GM12878 (cell line): Measurements from ENCODE around the gene DNAAF1.

ENCODE experiments used
- EZH2 ChIP-seq: IDR thresholded peaks from 2 replicates; pipeline ENCODE4 v1.6.1; 2012; ENCODE audit warnings: low read depth, mild to moderate bottlenecking, control low read depth, inconsistent platforms, low read length, borderline replicate concordance; ENCODE audit not compliant: control insufficient read depth
- HDAC2 ChIP-seq: fragments of 200-600 bp; sonication (generic); IDR thresholded peaks from 2 replicates; pipeline ENCODE4 v1.6.1; 2017
- MYC ChIP-seq: IDR thresholded peaks from 2 replicates; pipeline ENCODE4 v1.6.1; 2011; ENCODE audit warnings: mild to moderate bottlenecking, low read length, moderate library complexity, inconsistent platforms; ENCODE audit not compliant: insufficient read depth, insufficient replicate concordance, insufficient read length, severe bottlenecking
- NR2C2 ChIP-seq: IDR thresholded peaks from 2 replicates; pipeline ENCODE4 v1.6.1; 2011; ENCODE audit warnings: borderline replicate concordance, low read depth; ENCODE audit not compliant: control insufficient read depth, insufficient read length
- RFX5 ChIP-seq: IDR thresholded peaks from 2 replicates; pipeline ENCODE4 v1.6.1; 2011; ENCODE audit warnings: low read depth, low read length, improper control_type of control experiment
- ZBED1 ChIP-seq: IDR thresholded peaks from 2 replicates; pipeline ENCODE4 v1.6.1; 2016; ENCODE audit warnings: borderline replicate concordance
- ZNF24 ChIP-seq: fragments of 450-650 bp; IDR thresholded peaks from 2 replicates; pipeline ENCODE4 v1.6.1; 2017; ENCODE audit warnings: antibody characterized with exemption, mild to moderate bottlenecking
- TF ChIP-seq, protein P1 (sequence below), 3 experiments: IDR thresholded peaks in 2 of 3; conservative IDR thresholded peaks in 1 of 3; 2 replicates each; pipeline ENCODE4 v1.5.1; 2011; ENCODE audit warnings: low read depth in 3 of 3, low read length in 3 of 3, mild to moderate bottlenecking in 3 of 3, control low read depth in 2 of 3, moderate library complexity in 2 of 3, inconsistent platforms in 1 of 3, mixed read lengths in 1 of 3; ENCODE audit not compliant: control insufficient read depth in 2 of 3, insufficient read depth in 1 of 3; ENCODE audit errors: extremely low read depth in 1 of 3
- TF ChIP-seq, protein P2 (sequence below): IDR thresholded peaks from 2 replicates; pipeline ENCODE4 v1.6.1; 2011; ENCODE audit warnings: low read depth, mild to moderate bottlenecking, low read length, moderate library complexity, borderline replicate concordance; ENCODE audit errors: extremely low read depth

DNA sequence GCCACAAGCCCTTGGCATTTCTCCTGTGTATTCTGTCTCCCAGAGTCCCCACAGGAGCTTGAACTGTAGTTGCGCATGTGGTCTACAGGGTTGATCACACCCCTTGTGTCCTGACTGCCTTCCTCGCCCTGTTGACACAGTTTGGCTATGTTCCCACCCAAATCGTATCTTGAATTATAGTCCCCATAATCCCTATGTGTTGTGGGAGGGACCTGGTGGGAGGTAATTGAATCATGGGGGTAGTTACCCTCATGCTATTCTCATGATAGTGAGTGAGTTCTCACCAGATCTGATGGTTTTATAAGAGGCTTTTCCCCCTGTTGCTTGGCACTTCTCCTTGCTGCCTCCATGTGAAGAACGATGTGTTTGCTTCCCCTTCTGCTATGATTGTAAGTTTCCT lies 67.0 kb downstream of the DNAAF1 start:
- TF ChIP-seq, protein P1, sequence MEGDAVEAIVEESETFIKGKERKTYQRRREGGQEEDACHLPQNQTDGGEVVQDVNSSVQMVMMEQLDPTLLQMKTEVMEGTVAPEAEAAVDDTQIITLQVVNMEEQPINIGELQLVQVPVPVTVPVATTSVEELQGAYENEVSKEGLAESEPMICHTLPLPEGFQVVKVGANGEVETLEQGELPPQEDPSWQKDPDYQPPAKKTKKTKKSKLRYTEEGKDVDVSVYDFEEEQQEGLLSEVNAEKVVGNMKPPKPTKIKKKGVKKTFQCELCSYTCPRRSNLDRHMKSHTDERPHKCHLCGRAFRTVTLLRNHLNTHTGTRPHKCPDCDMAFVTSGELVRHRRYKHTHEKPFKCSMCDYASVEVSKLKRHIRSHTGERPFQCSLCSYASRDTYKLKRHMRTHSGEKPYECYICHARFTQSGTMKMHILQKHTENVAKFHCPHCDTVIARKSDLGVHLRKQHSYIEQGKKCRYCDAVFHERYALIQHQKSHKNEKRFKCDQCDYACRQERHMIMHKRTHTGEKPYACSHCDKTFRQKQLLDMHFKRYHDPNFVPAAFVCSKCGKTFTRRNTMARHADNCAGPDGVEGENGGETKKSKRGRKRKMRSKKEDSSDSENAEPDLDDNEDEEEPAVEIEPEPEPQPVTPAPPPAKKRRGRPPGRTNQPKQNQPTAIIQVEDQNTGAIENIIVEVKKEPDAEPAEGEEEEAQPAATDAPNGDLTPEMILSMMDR (IDR thresholded peaks at IDR 0.05 in 2 of 3, conservative IDR thresholded peaks at IDR 0.05 in 1 of 3; ENCODE audit: control insufficient read depth in 2 of 3, extremely low read depth in 1 of 3, insufficient read depth in 1 of 3, low read depth in 3 of 3, low read length in 3 of 3) = no peak
- TF ChIP-seq EZH2 (no peak), ZNF24 (no peak), NR2C2 (no peak), HDAC2 (no peak), MYC (no peak), ZBED1 (no peak), RFX5 (no peak)
- TF ChIP-seq, protein P2, sequence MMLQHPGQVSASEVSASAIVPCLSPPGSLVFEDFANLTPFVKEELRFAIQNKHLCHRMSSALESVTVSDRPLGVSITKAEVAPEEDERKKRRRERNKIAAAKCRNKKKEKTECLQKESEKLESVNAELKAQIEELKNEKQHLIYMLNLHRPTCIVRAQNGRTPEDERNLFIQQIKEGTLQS = no peak
